GM23338 (cell line): Measurements from ENCODE around the gene IRAK1. TPM values are rescaled to one million over a fixed set of nuclear protein-coding genes. Genes with fewer than 3 reads are reported as not detected.

ENCODE experiments used
- ATAC-seq: fragments of 200-7000 bp; cut with Tn5 transposase; 3 replicates; pipeline ENCODE4 v1.9.1; 2020
- DNase-seq: peaks from one replicate; pipeline ENCODE4 v3.0.0-alpha.2; 2015; ENCODE audit warnings: low spot score
- H2AFZ ChIP-seq: fragments of 200-600 bp; sonication (generic); 2 replicates; pipeline ENCODE4 v1.8.0; 2016; ENCODE audit warnings: antibody characterized with exemption, mild to moderate bottlenecking, moderate library complexity
- H3F3A ChIP-seq: fragments of 200-600 bp; sonication (generic); replicated peaks from 2 replicates; pipeline ENCODE4 v1.8.0; 2017; ENCODE audit warnings: antibody characterized with exemption, mixed run types, low read depth
- H3K27ac ChIP-seq: fragments of 200-600 bp; sonication (generic); 2 replicates; pipeline ENCODE4 v1.6.1; 2016; ENCODE audit warnings: low read depth
- H3K27me3 ChIP-seq: fragments of 200-600 bp; sonication (generic); 2 replicates; pipeline ENCODE4 v1.8.0; 2016; ENCODE audit warnings: mild to moderate bottlenecking, mixed run types, moderate library complexity; ENCODE audit not compliant: insufficient read depth
- H3K36me3 ChIP-seq: fragments of 200-600 bp; sonication (generic); 2 replicates; pipeline ENCODE4 v1.8.0; 2016; ENCODE audit warnings: mild to moderate bottlenecking; ENCODE audit not compliant: insufficient read depth
- H3K4me1 ChIP-seq: fragments of 200-600 bp; sonication (generic); 2 replicates; pipeline ENCODE4 v1.8.0; 2016; ENCODE audit warnings: mild to moderate bottlenecking, moderate library complexity; ENCODE audit not compliant: insufficient read depth
- H3K4me2 ChIP-seq: fragments of 200-600 bp; sonication (generic); 2 replicates; pipeline ENCODE4 v1.7.1; 2017; ENCODE audit warnings: mixed run types
- H3K4me3 ChIP-seq: fragments of 200-600 bp; sonication (generic); 2 replicates; pipeline ENCODE4 v1.6.1; 2016; ENCODE audit warnings: mixed run types
- H3K79me2 ChIP-seq: fragments of 200-600 bp; sonication (generic); replicated peaks from 2 replicates; pipeline ENCODE4 v1.8.0; 2017; ENCODE audit warnings: mild to moderate bottlenecking; ENCODE audit not compliant: insufficient read depth
- H3K9me2 ChIP-seq: fragments of 200-600 bp; sonication (generic); 2 replicates; pipeline ENCODE4 v1.8.0; 2017; ENCODE audit not compliant: insufficient read depth
- H4K20me1 ChIP-seq: fragments of 200-600 bp; sonication (generic); replicated peaks from 2 replicates; pipeline ENCODE4 v1.8.0; 2017; ENCODE audit warnings: mild to moderate bottlenecking; ENCODE audit not compliant: insufficient read depth
- H3K27ac Mint-ChIP-seq: 2 replicates; pipeline ENCODE4 v1.8.0; 2020; ENCODE audit warnings: inconsistent platforms, mild to moderate bottlenecking, moderate library complexity, mixed read lengths
- H3K27me3 Mint-ChIP-seq: 3 replicates; pipeline ENCODE4 v1.8.0; 2022; ENCODE audit warnings: low read depth, mild to moderate bottlenecking, moderate library complexity, mixed read lengths, inconsistent platforms; ENCODE audit not compliant: insufficient read depth, poor library complexity
- H3K36me3 Mint-ChIP-seq: 3 replicates; pipeline ENCODE4 v1.8.0; 2021; ENCODE audit warnings: low read depth, mild to moderate bottlenecking, inconsistent platforms, moderate library complexity, mixed read lengths
- H3K4me1 Mint-ChIP-seq: 3 replicates; pipeline ENCODE4 v1.8.0; 2020; ENCODE audit warnings: mild to moderate bottlenecking, inconsistent platforms, mixed read lengths
- H3K4me3 Mint-ChIP-seq: 3 replicates; pipeline ENCODE4 v1.8.0; 2021; ENCODE audit warnings: moderate library complexity, mild to moderate bottlenecking, inconsistent platforms, mixed read lengths
- H3K9me3 Mint-ChIP-seq: 3 replicates; pipeline ENCODE4 v1.8.0; 2020; ENCODE audit warnings: moderate library complexity, mild to moderate bottlenecking, inconsistent platforms, mixed read lengths
- CREB1 ChIP-seq: fragments of 250-450 bp; sonication (Bioruptor Pico); IDR thresholded peaks from 2 replicates; pipeline ENCODE4 v1.5.0; 2020; ENCODE audit warnings: low read depth, mild to moderate bottlenecking, moderate library complexity
- CTCF ChIP-seq, 2 experiments: fragments of 200-600 bp in 1 of 2; sonication (generic) in 1 of 2; conservative IDR thresholded peaks; 2 replicates each; pipeline versions ENCODE4 v1.5.1 to v1.6.1; 2016 to 2017; ENCODE audit warnings: antibody characterized with exemption in 2 of 2, low read depth in 2 of 2, mild to moderate bottlenecking in 2 of 2, moderate library complexity in 1 of 2
- ETS1 ChIP-seq: IDR thresholded peaks from 2 replicates; pipeline ENCODE4 v1.6.1; 2016; ENCODE audit warnings: antibody characterized with exemption
- EZH2 ChIP-seq: fragments of 200-600 bp; sonication (generic); IDR thresholded peaks from one replicate; pipeline ENCODE4 v1.8.0; 2017; ENCODE audit warnings: antibody characterized with exemption, mild to moderate bottlenecking, low read depth; ENCODE audit not compliant: unreplicated experiment
- EZH2phosphoT487 ChIP-seq: fragments of 200-600 bp; sonication (generic); IDR thresholded peaks from one replicate; pipeline ENCODE4 v1.8.1; 2018; ENCODE audit warnings: antibody characterized with exemption; ENCODE audit not compliant: unreplicated experiment
- JUNB ChIP-seq: IDR thresholded peaks from one replicate; pipeline ENCODE4 v1.6.1; 2016; ENCODE audit warnings: antibody characterized with exemption; ENCODE audit not compliant: unreplicated experiment
- NANOG ChIP-seq: IDR thresholded peaks from 2 replicates; pipeline ENCODE4 v1.6.1; 2016; ENCODE audit warnings: antibody characterized with exemption, borderline replicate concordance
- POLR2AphosphoS5 ChIP-seq: IDR thresholded peaks from 2 replicates; pipeline ENCODE4 v1.6.1; 2016; ENCODE audit warnings: antibody characterized with exemption, low read depth
- REST ChIP-seq: IDR thresholded peaks from one replicate; pipeline ENCODE4 v1.6.1; 2018; ENCODE audit warnings: antibody characterized with exemption; ENCODE audit not compliant: unreplicated experiment
- STAT1 ChIP-seq: IDR thresholded peaks from one replicate; pipeline ENCODE4 v1.6.1; 2016; ENCODE audit warnings: antibody characterized with exemption; ENCODE audit not compliant: unreplicated experiment
- ZNF114 ChIP-seq: fragments of 250-450 bp; sonication (Bioruptor Pico); IDR thresholded peaks from 2 replicates; pipeline ENCODE4 v1.5.0; 2020; ENCODE audit warnings: mild to moderate bottlenecking, moderate library complexity
- ZNF331 ChIP-seq: fragments of 250-450 bp; sonication (Bioruptor Pico); IDR thresholded peaks from 2 replicates; pipeline ENCODE4 v1.5.0; 2020; ENCODE audit warnings: low read depth, mild to moderate bottlenecking, moderate library complexity
- ZNF462 ChIP-seq: fragments of 250-450 bp; sonication (Bioruptor Pico); IDR thresholded peaks from 2 replicates; pipeline ENCODE4 v1.5.0; 2020; ENCODE audit warnings: mild to moderate bottlenecking, moderate library complexity
- polyA plus RNA-seq: library from polyadenylated mRNA; unstranded; fragments of >200 nt; fragmentation: Nextera tagmentation; extraction: Ambion mirVana; gene quantifications from 2 replicates; pipeline ENCODE4 v1.2.1, GENCODE V29; 2016
- total RNA-seq: library from RNA; depleted of rRNA; stranded (reverse); fragments of >200 nt; shearing (Covaris generic); gene quantifications from 2 replicates; pipeline ENCODE4 v1.2.3, GENCODE V29; 2014

Gene IRAK1
- total and polyA plus RNA-seq, 2 experiments from 2014 or later: 21.6 to 38.0 TPM

- no peaks in the 10 kb centered on the region for H3F3A ChIP-seq
- no peak overlapping the region for H3K27ac Mint-ChIP-seq
- no peak overlapping the region for H2AFZ ChIP-seq
- no peak overlapping the region for H3K4me3 ChIP-seq
- H3K27me3 ChIP-seq: no peaks in the 10 kb centered on the region
- no peak overlapping the region for H3K27ac ChIP-seq
- H3K4me2 ChIP-seq: no peak overlapping the region
- peaks cover 62% of the 10 kb centered on the region for H3K36me3 Mint-ChIP-seq
- no peak overlapping the region for H3K4me3 Mint-ChIP-seq
- TF ChIP-seq ETS1 (no peak), CTCF (conservative IDR thresholded peaks at IDR 0.05; ENCODE audit: low read depth in 2 of 2) (no peak), STAT1 (no peak), ZNF331 (CRISPR knock-in tag) (no peak), JUNB (no peak), EZH2phosphoT487 (no peak), ZNF114 (CRISPR knock-in tag) (no peak), NANOG (no peak), ZNF462 (CRISPR knock-in tag) (no peak), POLR2AphosphoS5 (no peak), REST (no peak), EZH2 (no peak), CREB1 (no peak)
- H3K9me3 Mint-ChIP-seq: no peaks in the 10 kb centered on the region; the same call in 2 of the 3 replicates
- H3K27me3 Mint-ChIP-seq: peaks cover 14% of the 10 kb centered on the region
- H4K20me1 ChIP-seq: peaks cover 16% of the 10 kb centered on the region
- H3K4me1 ChIP-seq: peaks cover 10% of the 10 kb centered on the region
- DNase-seq (no peak), ATAC-seq (no peak)
- H3K4me1 Mint-ChIP-seq: peaks cover 19% of the 10 kb centered on the region
- no peaks in the 10 kb centered on the region for H3K9me2 ChIP-seq
- no peaks in the 10 kb centered on the region for H3K36me3 ChIP-seq
- H3K79me2 ChIP-seq: peaks cover 57% of the 10 kb centered on the region
Observed at GRCh38 chrX:153963546-153963945, 56.2 kb downstream of the IRAK1 start.
